HG03108 (cell line): Measurements from ENCODE around the gene FAM222A.

ENCODE experiments used
- ATAC-seq: cut with Tn5 transposase; IDR thresholded peaks from one replicate; pipeline ENCODE4 v1.9.1; 2021; ENCODE audit warnings: moderate library complexity; ENCODE audit not compliant: unreplicated experiment

Gene FAM222A

GRCh38 chr12:109758426-109759420 is 45.1 kb downstream of the FAM222A start:
- no peak for ATAC-seq

- ATAC-seq, result no peak
Measured at GRCh38 chr12:109759595-109759994, 46.0 kb downstream of the FAM222A start.

GRCh38 chr12:109760031-109760929 is 46.7 kb downstream of the FAM222A start:
- ATAC-seq, result no peak

DNA sequence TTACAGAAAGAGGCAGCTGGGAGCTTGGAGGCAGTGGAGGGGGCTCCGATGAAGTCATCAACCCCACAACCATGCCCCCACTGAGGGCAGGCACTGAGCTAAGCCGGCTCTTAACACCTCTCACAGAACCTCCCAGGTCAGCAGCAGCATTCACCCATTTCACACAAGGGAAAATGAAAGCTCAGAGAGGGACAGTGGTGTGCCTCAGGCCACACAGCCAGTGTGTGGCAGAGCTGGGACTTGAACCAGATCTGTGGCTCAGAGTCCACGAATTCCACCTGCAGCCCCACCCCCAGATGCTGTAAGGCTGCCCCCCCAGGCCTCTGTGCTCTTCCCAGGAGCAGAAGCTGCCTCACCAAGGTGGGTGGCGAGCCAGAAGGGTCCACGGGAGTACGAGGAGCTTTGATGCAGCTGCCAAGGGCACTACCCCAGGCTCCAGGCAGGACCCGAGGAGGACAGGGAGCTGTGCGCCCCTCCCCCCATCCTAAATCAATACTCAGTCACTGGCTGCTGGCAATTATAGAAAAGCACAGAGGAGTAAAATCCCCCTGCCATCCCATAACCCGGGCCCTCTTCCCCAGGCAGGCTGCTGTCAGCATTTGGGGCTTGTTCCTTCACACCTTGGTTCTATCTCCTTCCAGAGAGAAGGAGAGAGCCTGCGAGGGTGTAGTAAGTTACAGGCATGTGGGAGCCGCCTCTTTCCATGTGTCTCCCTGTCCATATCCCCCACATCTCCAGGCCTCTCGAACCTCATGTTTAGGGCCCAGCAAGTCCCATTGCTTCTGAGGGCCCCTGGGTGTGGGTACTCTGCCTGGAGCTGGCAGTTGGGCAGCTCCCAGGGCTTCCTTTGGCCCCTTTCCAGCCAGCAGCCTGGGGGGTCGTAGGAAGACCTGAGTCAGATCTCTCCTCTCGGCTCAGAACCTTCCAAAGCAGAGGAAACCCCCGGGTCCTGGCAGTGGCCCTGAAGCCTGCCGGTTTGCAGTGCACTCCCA is 47.6 kb downstream of the FAM222A start:
- no peak for ATAC-seq

- no peak for ATAC-seq
Measured at GRCh38 chr12:109762071-109762672, 48.5 kb downstream of the FAM222A start.

- no peak for ATAC-seq
Measured at GRCh38 chr12:109762673-109763191, 49.1 kb downstream of the FAM222A start.

- no peak for ATAC-seq
Measured at GRCh38 chr12:109763201-109763841, 49.7 kb downstream of the FAM222A start.

DNA sequence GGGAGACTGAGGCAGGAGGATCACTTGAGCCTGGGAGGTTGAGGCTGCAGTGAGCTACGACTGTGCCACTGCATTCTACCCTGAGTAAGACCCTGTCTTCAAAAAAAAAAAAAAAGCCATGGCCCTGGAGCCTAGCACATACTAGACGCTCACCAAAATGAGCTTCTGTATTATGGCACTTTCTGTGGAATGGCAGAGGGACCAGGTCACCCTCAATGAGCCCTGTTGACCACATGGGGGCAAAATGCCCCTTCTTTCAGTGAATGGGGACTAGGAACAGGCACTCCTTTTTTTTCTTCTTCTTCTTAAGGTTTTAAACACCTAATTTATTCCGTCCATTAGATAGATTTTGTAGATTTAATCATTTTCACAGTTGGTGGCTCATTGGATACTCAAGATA is 50.5 kb downstream of the FAM222A start:
- no peak for ATAC-seq

DNA sequence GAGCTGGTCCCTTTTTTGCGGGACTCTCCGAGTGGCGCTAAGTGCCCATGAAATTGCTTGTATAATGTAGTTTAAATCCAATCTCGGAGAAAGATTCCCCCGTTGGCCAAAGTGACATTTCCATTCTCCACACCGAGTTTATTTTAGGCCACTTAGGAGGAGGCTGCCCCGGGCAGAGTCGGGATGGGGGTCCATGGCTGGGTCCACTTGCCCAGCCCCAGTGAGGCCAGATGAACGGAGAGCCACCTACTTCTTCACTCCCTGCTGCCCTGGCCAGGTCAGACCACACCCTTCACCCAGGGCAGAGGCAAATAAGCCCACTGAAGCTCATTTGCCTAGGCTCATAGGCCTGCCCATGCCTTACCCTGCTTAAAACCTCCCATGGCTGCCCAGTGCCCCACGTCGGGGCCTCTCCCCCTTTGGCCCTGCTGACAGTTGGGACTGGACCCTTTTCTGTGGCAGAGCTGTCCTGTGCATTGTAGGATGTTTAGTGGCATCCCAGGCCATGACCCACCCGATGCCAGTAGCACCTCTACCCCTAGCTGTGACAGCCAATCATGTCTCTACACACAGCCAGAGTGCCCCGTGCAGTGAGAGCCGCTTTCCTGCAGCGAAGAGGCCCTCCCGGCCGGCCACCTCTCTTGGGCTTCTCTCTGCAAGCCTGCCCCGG is 51.3 kb downstream of the FAM222A start:
- no peak for ATAC-seq

DNA sequence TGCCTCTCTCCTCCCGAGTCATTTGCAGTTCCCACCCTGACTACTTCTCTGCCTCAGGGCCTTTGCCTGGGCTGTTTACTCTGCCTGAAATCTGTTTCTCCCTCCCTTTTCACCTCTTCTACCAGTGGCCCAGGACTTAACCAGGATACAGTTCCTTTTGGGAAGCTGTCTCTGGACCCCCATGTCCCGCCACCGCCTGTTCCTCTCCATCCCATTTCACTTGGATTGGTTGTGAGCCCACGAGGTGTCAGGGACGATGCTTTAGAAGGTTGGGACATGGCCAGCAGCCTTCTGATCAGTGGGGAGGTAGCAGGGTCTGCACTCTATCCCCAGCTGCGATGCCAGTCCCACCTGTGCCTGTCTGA is 51.8 kb downstream of the FAM222A start:
- no peak for ATAC-seq

DNA sequence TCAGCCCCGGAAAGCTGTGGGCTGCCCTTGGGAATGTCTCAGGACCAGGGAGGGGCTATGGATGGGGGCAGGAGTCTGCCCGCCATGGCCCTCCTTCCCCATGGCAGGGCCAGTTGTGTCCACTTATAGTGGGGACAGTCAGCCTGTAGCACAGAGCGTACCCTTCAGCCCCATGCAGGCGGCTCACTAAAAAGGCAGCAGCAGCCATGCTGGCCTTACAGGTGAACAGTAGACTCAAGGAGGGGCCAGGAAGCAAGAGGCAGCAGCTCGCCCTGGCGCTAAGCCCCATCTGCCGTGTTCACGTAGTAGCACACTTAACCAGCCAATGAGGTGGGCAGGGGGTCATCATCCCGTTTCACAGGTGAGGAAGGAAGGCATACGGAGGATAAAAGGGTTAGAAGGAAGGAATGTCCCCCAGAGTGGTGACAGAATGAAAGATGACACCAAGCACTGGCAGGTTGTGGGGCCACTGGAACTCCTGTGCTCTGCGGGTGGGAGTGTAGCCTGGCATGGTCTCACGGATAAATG is 52.7 kb downstream of the FAM222A start:
- no peak for ATAC-seq

DNA sequence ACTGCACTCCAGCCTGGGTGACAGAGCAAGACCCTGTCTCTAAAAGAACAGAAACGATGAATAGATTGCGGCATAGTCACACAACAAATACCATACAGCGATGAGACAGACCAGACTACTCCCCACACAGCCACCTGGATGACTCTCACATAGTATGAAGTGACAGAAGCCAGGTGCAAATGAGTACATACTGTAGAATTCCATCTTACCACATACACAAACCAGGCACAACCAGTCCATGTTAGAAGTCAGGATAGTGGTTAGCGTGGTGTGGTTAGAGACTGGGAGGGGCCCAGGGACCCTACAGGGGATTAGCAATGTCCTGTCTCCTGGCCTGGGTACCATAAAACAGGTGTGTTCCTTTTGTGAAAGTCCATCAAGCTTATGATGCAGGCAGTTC is 53.8 kb downstream of the FAM222A start:
- no peak for ATAC-seq

DNA sequence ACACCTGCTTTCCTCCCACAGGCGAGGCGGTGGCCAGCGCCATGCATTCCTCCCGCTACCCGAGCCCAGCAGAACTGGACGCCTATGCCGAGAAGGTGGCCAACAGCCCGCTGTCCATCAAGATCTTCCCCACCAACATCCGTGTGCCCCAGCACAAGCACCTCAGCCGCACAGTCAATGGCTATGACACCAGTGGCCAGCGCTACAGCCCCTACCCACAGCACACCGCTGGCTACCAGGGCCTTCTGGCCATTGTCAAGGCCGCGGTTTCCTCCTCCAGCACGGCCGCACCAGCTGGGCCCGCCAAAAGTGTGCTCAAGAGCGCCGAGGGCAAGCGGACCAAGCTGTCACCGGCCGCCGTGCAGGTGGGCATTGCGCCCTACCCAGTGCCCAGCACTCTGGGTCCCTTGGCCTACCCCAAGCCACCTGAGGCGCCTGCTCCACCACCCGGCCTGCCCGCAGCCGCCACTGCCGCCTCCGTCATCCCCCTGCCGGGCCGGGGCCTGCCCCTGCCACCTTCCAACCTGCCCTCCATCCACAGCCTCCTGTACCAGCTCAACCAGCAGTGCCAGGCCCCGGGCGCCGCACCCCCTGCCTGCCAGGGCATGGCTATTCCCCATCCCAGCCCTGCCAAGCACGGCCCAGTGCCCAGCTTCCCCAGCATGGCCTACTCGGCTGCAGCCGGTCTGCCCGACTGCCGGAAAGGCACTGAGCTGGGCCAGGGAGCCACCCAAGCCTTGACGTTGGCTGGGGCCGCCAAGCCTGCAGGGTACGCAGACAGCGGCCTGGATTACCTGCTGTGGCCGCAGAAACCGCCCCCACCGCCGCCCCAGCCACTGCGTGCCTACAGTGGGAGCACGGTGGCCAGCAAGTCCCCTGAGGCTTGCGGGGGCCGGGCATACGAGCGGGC is 54.6 kb downstream of the FAM222A start:
- ATAC-seq, result no peak

- no peak for ATAC-seq
Measured at GRCh38 chr12:109768901-109769670, 55.5 kb downstream of the FAM222A start.

DNA sequence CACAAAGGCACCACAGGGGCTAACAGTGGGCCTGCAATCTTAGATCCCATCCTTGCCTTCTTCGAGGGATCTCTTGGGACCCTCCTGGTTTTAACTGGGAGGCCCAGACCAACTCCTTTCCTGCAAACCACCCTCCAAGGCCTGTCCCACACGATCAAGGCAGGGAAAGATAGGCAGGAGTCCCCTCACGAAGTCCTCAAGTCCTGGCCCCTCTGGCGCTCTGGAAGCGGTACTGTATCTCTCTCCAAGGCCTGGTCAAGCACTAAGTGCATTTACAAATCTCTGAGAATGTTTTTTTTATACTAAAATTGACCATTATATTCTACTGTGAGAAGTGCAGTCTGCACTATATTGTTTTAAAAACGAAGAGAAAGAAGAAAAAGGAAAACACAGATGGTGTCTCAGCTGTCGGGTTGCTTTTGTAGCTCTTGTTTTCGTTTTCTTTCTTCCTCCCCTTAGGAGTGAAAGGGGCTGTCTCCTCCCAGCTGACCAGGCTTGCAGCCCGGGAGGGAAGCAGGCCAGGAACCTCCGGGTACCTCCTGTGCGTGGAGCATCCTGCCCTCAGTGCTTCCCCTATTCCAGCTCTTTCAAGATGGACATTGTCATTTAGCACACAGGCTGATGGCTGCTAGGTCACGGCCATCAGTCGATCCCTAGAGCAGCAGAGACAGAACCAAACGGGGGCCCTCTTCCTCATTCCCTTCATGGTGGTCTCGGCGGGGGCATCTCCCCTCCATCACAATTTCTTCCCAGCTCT is 56.7 kb downstream of the FAM222A start:
- ATAC-seq, result no peak
